T-helper 1 cell treated with Interleukin-12 subunit alpha and Interleukin-12 subunit beta and Interleukin-4 antibody, amounts not matched to agents 30 μg/mL and 1 μg/mL, for 36 hours (primary cell): ENCODE results near the gene RBM23.
A peak's percentile ranks its signal among the peaks of the same experiment; 100 is the strongest.

Experiments
- H3K27ac Mint-ChIP-seq: one replicate; pipeline ENCODE4 v1.8.0; 2021; ENCODE audit warnings: mild to moderate bottlenecking, mixed read lengths
- H3K27me3 Mint-ChIP-seq: one replicate; pipeline ENCODE4 v1.8.0; 2021; ENCODE audit warnings: low read depth, mixed read lengths
- H3K36me3 Mint-ChIP-seq: one replicate; pipeline ENCODE4 v1.8.0; 2021; ENCODE audit warnings: low read depth, mixed read lengths
- H3K4me1 Mint-ChIP-seq: one replicate; pipeline ENCODE4 v1.8.0; 2021; ENCODE audit warnings: low read depth, mixed read lengths
- H3K4me3 Mint-ChIP-seq: one replicate; pipeline ENCODE4 v1.8.0; 2021; ENCODE audit warnings: mild to moderate bottlenecking, moderate library complexity, mixed read lengths
- H3K9me3 Mint-ChIP-seq: one replicate; pipeline ENCODE4 v1.8.0; 2021; ENCODE audit warnings: mixed read lengths

RBM23 gene

DNA sequence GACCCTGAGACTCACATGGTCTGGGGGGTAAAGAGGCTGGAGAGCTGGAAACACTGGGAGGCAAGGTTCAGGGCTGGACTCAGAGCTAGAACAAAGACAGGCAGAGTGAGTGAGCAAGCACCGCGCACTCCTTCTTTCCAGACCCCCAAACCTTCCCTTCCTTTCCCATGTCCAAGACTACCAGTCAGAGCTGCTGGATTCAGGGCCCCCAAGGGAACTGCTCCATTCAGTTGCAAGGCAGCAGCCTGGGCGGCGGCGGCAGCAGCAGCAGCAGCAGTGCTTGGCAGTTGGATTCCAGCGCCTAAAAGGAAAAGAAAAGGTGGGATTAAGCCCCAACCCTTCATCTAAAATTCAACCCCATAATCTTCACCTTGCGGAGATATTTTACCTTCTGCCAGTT lies 17.1 kb downstream of the RBM23 start:
- no peaks in the 10 kb centered on the region for H3K9me3 Mint-ChIP-seq
- H3K27ac Mint-ChIP-seq: no peak overlapping the region
- no peak overlapping the region for H3K4me3 Mint-ChIP-seq
- H3K4me1 Mint-ChIP-seq: peaks cover 8% of the 10 kb centered on the region
- no peaks in the 10 kb centered on the region for H3K27me3 Mint-ChIP-seq
- peaks cover 49% of the 10 kb centered on the region for H3K36me3 Mint-ChIP-seq

DNA sequence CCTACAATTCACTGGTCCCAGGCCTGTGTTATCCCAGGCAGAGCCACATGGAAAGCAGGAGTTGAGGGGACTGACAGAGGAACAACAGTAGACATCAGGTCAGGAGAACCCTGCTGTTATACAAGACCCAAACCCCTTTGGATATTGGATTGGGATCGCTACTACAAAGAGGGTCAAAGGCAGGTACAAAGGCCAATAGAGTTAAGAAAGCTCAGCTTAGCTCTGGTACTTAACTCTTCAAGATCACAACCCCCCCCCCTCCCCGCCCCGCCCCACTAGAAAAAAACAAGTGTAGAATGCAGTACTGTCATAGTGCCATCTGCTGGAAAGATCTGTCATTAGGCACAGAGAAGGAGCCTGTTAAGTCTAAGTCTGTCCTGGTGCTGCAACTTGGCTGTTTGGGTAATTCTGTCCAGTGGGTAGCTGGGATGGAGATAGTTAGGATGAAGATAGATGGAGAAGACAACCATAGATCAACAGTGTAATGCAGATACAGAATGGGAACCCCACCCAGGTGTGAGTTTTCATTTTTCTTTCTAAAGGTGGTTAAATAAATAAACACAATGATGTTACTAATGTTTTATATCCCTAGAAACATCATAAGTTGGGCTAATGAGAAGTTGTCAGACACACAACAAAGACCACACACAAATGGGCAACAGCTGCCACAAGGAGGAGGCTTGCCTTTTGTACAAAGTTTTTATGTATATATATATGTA lies 18.7 kb downstream of the RBM23 start:
- Mint-ChIP-seq H3K27me3 (no peaks in the 10 kb centered on the region), H3K27ac (peak overlapping the region; percentile 36), H3K9me3 (no peaks in the 10 kb centered on the region), H3K4me1 (peaks cover 8% of the 10 kb centered on the region), H3K36me3 (peaks cover 37% of the 10 kb centered on the region), H3K4me3 (no peak overlapping the region)

DNA sequence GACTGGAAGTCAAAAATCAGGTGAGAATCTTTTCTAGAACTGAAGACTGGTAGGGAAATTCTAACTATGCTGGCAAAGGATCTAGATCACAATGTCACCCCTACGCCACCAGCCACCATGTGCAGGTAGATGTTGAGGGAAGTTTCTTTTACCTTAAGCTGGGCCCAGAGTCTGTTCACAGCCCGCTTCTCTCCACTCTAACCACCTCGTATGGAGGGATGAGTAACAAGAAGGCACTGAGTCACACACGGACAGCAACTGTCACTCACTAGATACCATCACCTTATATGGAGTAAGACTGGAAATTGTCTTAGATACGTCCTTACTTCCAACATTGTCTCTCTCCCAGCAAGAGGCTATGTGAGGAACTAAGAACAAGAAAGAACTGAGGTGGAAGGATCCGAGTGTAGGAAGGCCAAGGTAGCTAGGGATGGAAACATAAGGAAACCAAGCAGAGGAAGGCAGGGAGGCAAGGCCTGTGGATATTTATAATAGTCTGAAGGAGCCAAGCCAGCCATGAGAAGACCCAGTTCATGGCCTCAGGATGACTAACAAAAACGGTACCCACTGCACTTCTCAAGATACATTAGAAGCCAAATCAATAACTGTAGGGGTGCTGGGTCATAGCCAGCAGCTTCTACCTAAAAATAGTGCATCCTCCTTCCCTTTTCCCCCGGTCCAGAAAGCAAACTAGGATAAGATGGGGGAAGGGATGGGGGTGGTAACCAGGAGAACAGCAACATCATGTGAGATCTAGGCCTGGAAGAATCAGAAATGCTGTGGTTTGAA lies 20.5 kb downstream of the RBM23 start:
- H3K27ac Mint-ChIP-seq: no peak overlapping the region
- H3K27me3 Mint-ChIP-seq: no peaks in the 10 kb centered on the region
- no peaks in the 10 kb centered on the region for H3K9me3 Mint-ChIP-seq
- H3K4me3 Mint-ChIP-seq: no peak overlapping the region
- H3K36me3 Mint-ChIP-seq: peaks cover 25% of the 10 kb centered on the region
- H3K4me1 Mint-ChIP-seq: peaks cover 8% of the 10 kb centered on the region

DNA sequence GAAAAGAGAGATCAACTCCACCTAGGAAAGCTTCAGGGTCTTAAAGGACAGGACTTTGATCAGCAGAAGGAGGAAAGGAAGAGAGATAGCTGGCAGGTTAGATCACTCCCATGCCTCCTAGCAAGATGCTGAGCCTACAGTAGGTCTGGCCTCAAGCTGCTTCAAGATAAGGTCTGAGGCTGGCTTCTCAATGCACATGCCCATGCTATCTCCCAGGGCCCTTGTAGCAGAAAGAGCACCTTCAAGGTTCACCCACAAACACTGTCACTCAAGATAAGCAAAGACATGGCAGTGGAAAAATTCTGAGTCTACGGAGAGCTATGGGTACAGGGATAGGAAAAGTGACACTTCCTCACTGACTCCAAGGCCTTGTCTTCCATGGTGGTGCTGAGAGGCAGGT lies 21.6 kb downstream of the RBM23 start:
- Mint-ChIP-seq H3K36me3 (peaks cover 26% of the 10 kb centered on the region), H3K4me1 (peaks cover 8% of the 10 kb centered on the region), H3K9me3 (no peaks in the 10 kb centered on the region), H3K27me3 (no peaks in the 10 kb centered on the region), H3K4me3 (no peak overlapping the region), H3K27ac (no peak overlapping the region)

DNA sequence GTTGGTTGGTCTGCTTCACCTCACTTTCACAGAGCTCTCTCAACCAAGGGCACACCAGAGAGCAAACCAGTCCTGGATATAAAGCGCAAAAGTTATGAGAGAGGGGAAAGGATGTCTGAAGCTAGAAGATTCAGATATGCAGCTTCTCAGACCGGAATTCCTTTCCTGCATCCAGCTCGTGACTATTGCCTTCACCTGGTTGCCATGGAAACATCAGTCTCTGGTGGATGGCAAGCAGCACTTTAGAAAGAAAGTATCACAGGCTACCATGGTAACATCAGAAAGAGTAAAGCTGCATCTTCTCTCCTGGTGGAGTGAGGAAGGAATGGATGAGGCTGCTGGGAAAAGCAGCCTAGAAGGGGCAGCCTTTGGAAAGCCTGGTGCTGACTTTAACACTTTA lies 22.2 kb downstream of the RBM23 start:
- no peaks in the 10 kb centered on the region for H3K9me3 Mint-ChIP-seq
- no peak overlapping the region for H3K27ac Mint-ChIP-seq
- H3K4me1 Mint-ChIP-seq: peaks cover 8% of the 10 kb centered on the region
- H3K4me3 Mint-ChIP-seq: no peak overlapping the region
- no peaks in the 10 kb centered on the region for H3K27me3 Mint-ChIP-seq
- peaks cover 22% of the 10 kb centered on the region for H3K36me3 Mint-ChIP-seq

DNA sequence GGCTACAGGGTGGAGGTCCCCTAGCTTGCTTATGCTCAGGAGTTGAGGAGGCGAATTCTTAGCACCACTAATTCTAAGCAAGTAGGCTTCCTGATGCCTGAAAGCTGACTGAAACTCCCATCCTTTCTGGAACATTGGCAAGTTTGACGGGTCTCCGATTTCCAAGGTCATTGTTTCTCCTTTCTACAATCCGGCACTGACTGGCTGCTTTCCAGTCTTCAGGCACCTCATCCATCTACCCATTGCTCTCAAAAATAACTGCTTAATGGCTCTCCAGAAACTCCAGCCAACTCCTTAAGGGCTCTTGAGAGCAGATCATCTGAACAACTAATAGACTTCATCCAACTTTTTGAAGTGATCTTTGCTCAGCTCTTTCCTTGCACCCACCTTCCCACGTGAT lies 22.6 kb downstream of the RBM23 start:
- Mint-ChIP-seq H3K4me3 (no peak overlapping the region), H3K9me3 (no peaks in the 10 kb centered on the region), H3K36me3 (peaks cover 19% of the 10 kb centered on the region), H3K27me3 (no peaks in the 10 kb centered on the region), H3K4me1 (peaks cover 8% of the 10 kb centered on the region), H3K27ac (no peak overlapping the region)

DNA sequence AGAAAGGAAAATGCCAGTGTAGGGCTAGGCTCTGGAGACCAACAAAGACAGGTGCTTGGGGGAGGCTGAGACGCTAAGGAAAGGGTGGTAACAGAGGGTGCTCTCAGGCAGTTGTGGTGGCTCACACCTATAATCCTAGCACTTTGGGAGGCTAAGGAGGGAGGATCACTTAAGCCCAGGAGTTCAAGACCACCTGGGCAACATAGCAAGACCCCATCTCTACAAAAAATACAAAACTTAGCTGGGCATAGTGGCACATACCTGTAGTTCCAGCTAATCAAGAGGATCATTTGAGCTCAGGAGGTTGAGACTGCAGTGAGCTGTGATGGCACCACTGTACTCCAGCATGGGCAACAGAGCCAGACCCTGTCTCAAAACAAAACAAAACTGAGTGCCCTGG lies 23.5 kb downstream of the RBM23 start:
- H3K27me3 Mint-ChIP-seq: no peaks in the 10 kb centered on the region
- H3K4me3 Mint-ChIP-seq: no peak overlapping the region
- H3K36me3 Mint-ChIP-seq: peaks cover 15% of the 10 kb centered on the region
- no peak overlapping the region for H3K27ac Mint-ChIP-seq
- H3K9me3 Mint-ChIP-seq: no peaks in the 10 kb centered on the region
- peaks cover 2% of the 10 kb centered on the region for H3K4me1 Mint-ChIP-seq

DNA sequence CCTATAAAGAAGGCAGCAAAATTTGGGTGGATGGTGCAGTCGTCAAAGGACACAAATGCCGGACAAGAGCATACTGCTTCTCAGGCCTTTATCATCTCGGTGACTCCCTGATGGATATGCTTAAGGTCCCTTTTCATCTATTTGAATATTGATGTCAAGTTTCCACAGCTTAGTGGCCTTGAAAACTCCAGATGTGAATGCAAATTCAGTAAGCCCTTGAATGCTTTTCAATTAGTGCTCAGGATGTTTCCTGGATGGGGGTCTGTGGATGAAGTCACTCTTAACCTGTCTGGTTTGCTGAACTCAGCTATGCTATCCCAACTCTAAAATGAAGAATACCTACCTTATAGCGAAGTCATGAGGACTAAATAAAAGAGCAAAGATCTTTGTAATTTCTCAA lies 25.2 kb downstream of the RBM23 start:
- no peaks in the 10 kb centered on the region for H3K9me3 Mint-ChIP-seq
- no peak overlapping the region for H3K27ac Mint-ChIP-seq
- H3K27me3 Mint-ChIP-seq: no peaks in the 10 kb centered on the region
- no peak overlapping the region for H3K4me3 Mint-ChIP-seq
- H3K4me1 Mint-ChIP-seq: peaks cover 10% of the 10 kb centered on the region
- H3K36me3 Mint-ChIP-seq: peaks cover 18% of the 10 kb centered on the region

DNA sequence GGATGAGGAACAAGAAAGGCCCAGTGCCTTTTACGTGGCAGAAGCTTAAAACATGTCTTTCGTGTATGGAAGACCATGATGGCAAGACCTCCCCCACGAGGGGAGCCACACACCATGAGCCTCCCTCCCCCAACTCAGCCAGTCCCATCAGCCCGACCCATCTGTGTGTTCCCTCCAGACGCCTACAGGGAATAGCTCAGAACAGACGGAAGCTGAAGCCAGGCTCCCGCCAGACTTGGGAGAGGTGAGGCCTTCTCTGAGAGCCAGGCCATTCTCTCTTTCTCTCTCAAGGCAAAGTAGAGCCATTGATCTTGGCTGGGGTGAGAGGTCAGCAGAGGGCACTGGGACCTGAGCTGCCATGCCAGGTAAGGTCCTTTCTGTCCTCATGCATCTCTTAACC lies 26.5 kb downstream of the RBM23 start:
- no peak overlapping the region for H3K27ac Mint-ChIP-seq
- H3K36me3 Mint-ChIP-seq: peaks cover 15% of the 10 kb centered on the region
- H3K4me3 Mint-ChIP-seq: no peak overlapping the region
- no peaks in the 10 kb centered on the region for H3K27me3 Mint-ChIP-seq
- H3K9me3 Mint-ChIP-seq: no peaks in the 10 kb centered on the region
- peaks cover 18% of the 10 kb centered on the region for H3K4me1 Mint-ChIP-seq

DNA sequence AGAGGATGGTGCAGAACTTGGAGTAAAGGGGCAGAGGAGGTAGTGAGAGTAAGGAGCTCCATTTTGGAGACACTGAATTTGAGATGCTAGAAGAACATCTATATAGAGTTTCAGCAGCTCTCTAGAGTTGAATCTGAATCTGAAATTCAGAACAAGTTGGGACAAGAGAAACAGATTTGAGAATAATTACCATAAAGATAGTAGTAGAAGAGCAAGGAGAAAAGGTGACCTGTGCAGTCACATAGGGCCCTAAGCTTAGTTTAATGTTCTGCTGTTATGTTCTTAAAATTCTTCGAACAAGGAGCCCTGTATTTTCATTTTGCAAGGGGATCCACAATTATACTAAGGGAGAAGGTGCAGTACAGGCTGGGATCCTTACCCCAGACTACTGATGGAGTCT lies 28.5 kb downstream of the RBM23 start:
- H3K9me3 Mint-ChIP-seq: no peaks in the 10 kb centered on the region

DNA sequence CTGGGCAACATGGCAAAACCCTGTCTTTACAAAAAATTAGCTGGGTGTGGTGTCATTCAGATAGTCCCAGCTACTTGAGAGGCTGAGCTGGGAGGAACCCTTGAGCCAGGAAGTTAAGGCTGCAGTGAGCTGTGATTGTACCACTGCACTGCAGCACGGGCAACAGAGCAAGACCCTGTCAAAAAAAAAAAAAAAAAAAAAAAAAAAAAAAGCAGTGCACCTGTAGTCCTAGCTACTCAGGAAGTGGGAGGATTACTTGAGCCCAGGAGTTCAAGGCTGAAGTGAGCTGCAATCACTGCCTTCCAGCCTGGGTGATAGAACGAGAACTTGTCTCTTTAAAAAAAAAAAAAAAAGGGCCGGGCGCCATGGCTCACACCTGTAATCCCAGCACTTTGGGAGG lies 30.3 kb downstream of the RBM23 start:
- H3K36me3 Mint-ChIP-seq: peaks cover 9% of the 10 kb centered on the region
- no peaks in the 10 kb centered on the region for H3K9me3 Mint-ChIP-seq
- H3K27me3 Mint-ChIP-seq: peaks cover 12% of the 10 kb centered on the region
- H3K4me1 Mint-ChIP-seq: peaks cover 37% of the 10 kb centered on the region
- no peak overlapping the region for H3K4me3 Mint-ChIP-seq
- H3K27ac Mint-ChIP-seq: no peak overlapping the region

More for the DNA sequence above, 28.5 kb downstream of the RBM23 start:
- Mint-ChIP-seq H3K36me3 (peaks cover 12% of the 10 kb centered on the region), H3K27me3 (peaks cover under 1% of the 10 kb centered on the region), H3K4me1 (peaks cover 31% of the 10 kb centered on the region), H3K4me3 (no peak overlapping the region), H3K27ac (no peak overlapping the region)

DNA sequence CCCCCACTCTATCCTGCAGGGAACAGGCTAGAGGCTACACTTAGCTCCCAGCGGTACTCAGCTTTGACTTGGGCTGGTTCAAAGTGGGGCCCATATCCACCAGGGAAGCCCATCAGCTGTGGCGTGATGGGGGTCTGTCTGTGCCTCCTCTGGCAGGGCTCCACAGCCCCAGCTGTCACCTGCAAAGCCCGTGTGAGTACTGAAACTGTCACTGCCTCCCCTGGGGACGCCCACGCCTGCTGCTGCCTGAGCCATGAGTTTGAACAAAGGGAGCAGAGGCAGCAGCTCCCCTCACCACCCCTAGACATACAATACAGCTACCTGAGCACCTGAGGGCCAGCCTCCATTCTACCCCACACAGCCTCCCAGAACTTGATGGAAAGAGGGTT lies 31.0 kb downstream of the RBM23 start:
- peak overlapping the region; percentile 92 for H3K27ac Mint-ChIP-seq
- no peaks in the 10 kb centered on the region for H3K9me3 Mint-ChIP-seq
- peaks cover 13% of the 10 kb centered on the region for H3K27me3 Mint-ChIP-seq
- peaks cover 37% of the 10 kb centered on the region for H3K4me1 Mint-ChIP-seq
- H3K4me3 Mint-ChIP-seq: peak overlapping the region; percentile 95
- H3K36me3 Mint-ChIP-seq: peaks cover 6% of the 10 kb centered on the region

DNA sequence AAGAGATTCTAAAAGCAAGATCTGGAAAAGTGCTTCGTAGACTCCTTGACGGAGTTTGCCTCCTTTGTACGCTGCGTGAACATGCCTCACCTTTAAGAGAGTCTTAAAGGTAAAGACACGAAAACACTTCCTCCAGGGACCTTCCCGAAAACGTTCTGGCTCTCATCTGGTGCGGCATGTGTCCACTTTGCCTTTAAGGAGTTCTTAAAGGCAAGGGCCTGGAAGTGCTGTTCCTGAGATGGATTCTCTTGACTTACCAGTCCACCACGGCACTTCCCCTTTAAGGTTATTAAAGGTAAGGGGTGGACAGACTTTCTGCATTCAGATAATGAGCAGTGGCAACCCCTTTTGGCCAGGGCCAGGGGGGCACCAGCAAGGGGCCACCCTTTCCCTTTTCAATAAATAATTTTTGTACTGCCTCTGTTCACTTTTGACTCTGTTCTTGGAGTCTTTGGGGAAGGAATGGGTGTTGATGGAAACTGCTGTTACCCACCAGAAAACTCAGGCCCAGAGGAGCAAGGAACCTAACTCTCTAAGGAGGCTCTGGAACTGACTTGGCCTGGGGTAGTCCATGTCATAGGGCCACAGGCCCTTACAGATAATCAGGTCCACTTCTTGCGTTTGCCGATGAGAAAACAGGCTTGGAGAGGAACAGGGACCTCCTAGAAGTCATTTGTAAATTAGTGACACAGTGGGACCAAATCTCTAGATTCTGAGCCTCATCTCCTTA lies 31.5 kb downstream of the RBM23 start:
- no peaks in the 10 kb centered on the region for H3K9me3 Mint-ChIP-seq
- peaks cover 37% of the 10 kb centered on the region for H3K4me1 Mint-ChIP-seq
- H3K27ac Mint-ChIP-seq: peak overlapping the region; percentile 92
- H3K36me3 Mint-ChIP-seq: peaks cover 6% of the 10 kb centered on the region
- peaks cover 13% of the 10 kb centered on the region for H3K27me3 Mint-ChIP-seq
- peak overlapping the region; percentile 95 for H3K4me3 Mint-ChIP-seq

DNA sequence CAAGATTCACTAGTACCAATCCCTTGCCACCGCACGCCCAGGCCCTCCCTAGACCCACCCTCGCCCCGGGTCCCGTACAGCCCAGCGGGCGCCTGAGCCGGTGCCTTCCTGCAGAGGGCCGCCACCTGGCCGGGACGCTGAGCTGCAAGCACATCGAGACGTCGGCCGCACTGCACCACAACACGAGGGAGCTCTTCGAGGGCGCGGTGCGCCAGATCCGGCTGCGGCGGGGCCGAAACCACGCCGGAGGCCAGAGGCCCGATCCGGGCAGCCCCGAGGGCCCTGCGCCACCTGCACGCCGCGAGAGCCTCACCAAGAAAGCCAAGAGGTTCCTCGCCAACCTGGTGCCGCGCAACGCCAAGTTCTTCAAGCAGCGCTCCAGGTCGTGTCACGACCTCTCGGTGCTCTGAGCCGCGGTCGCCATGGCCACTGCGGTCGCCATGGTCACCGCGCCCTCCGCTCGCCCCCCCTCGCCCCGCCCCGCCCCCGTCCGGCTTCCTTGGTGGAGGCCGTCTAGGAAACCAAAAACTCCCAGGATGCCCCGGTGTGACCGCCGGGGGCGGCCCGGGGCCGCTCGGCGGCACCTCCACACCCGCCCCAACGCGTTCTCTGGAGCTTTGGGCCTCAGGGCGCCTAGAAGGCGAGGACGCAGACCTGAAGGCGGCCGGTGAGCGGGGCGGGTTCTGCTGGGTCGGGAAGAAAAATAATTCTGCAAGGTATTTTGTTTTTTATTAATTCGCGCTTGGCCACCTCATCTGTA lies 32.3 kb downstream of the RBM23 start:
- Mint-ChIP-seq H3K36me3 (peaks cover 6% of the 10 kb centered on the region), H3K27me3 (peaks cover 16% of the 10 kb centered on the region), H3K4me3 (peak overlapping the region; percentile 95), H3K27ac (peak overlapping the region; percentile 92), H3K4me1 (peaks cover 41% of the 10 kb centered on the region), H3K9me3 (no peaks in the 10 kb centered on the region)
